ENCODE data around the gene MLLT1. TPM values are rescaled to one million over a fixed set of nuclear protein-coding genes. Genes with fewer than 3 reads are reported as not detected.

Gene MLLT1
- total and polyA plus RNA-seq, 10 donors, result 10.1 to 57.2 (median 25.1) TPM

GRCh38 chr19:6210091-6210490 lies 69.7 kb downstream of the MLLT1 start:
- H3K27ac ChIP-seq, result peak overlapping the region in 7 of 8 donors; percentile 46 to 77 (median 71)
- no peaks in the 10 kb centered on the region for H3K27me3 ChIP-seq (replicated peaks in 1 of 7)
- no peak for DNase-seq
- WGBS, 5 donors, result 83 to 95% (median 92%) methylated on average over 7 of the region's 7 CpGs
- H3K9me3 ChIP-seq, result no peaks in the 10 kb centered on the region
- peaks cover 0 to 47% (median 26%) of the 10 kb centered on the region in 6 donors for H3K36me3 ChIP-seq
- intact Hi-C loops (cut with DNase I; ENCODE audit: low total_unique reads), result loop anchor here (10.0 kb wide), 1 partner anchor 95 kb away; no protein-coding TSS in a partner anchor
- no peak overlapping the region for H3K4me3 ChIP-seq
- TF ChIP-seq POLR2AphosphoS5 (IDR thresholded peaks at IDR 0.05), result no peak
- no peak for TF ChIP-seq POLR2A (IDR thresholded peaks at IDR 0.05)
- TF ChIP-seq CTCF (IDR thresholded peaks at IDR 0.05 in 8 of 11, conservative IDR thresholded peaks at IDR 0.05 in 3 of 11), result no peak
- H3K4me1 ChIP-seq, result peaks cover 0 to 10% (median 0%) of the 10 kb centered on the region in 6 donors

- Histone ChIP-seq H3K36me3 (peaks cover 0 to 43% (median 24%) of the 10 kb centered on the region in 6 donors), H3K27me3 (replicated peaks in 1 of 7) (no peaks in the 10 kb centered on the region), H3K4me3 (no peak overlapping the region), H3K9me3 (no peaks in the 10 kb centered on the region), H3K27ac (peak overlapping the region in 1 of 8 donors; percentile 77), H3K4me1 (peaks cover 0 to 10% (median 0%) of the 10 kb centered on the region in 6 donors)
- TF ChIP-seq POLR2AphosphoS5 (IDR thresholded peaks at IDR 0.05), result no peak
- no peak for TF ChIP-seq CTCF (IDR thresholded peaks at IDR 0.05 in 8 of 11, conservative IDR thresholded peaks at IDR 0.05 in 3 of 11)
- no peak for TF ChIP-seq POLR2A (IDR thresholded peaks at IDR 0.05)
- WGBS, 5 donors, result 58 to 94% (median 70%) methylated on average over 4 of the region's 4 CpGs
- intact Hi-C loops (cut with DNase I; ENCODE audit: low total_unique reads), result loop anchor here (10.0 kb wide), 1 partner anchor 95 kb away; no protein-coding TSS in a partner anchor
- DNase-seq, result no peak
Measured at GRCh38 chr19:6209680-6210079, 70.1 kb downstream of the MLLT1 start.

- no peaks in the 10 kb centered on the region for H3K27me3 ChIP-seq (replicated peaks in 1 of 7)
- H3K36me3 ChIP-seq, result peaks cover 0 to 39% (median 24%) of the 10 kb centered on the region in 6 donors
- WGBS, 5 donors, result 82 to 90% (median 88%) methylated on average over 4 of the region's 4 CpGs
- intact Hi-C loops (cut with DNase I; ENCODE audit: low total_unique reads), result no loop called here
- H3K4me3 ChIP-seq, result no peak overlapping the region
- no peak overlapping the region for H3K27ac ChIP-seq
- H3K9me3 ChIP-seq, result no peaks in the 10 kb centered on the region
- TF ChIP-seq CTCF (IDR thresholded peaks at IDR 0.05 in 8 of 11, conservative IDR thresholded peaks at IDR 0.05 in 3 of 11), result no peak
- no peak for TF ChIP-seq POLR2AphosphoS5 (IDR thresholded peaks at IDR 0.05)
- no peak for TF ChIP-seq POLR2A (IDR thresholded peaks at IDR 0.05)
- DNase-seq, result no peak
- H3K4me1 ChIP-seq, result peaks cover 0 to 10% (median 0%) of the 10 kb centered on the region in 6 donors
Measured at GRCh38 chr19:6209233-6209632, 70.5 kb downstream of the MLLT1 start.

GRCh38 chr19:6204866-6205723 lies 74.7 kb downstream of the MLLT1 start:
- WGBS, 5 donors, result 90 to 92% (median 90%) methylated on average over 16 to 19 of the region's 19 CpGs
- H3K9me3 ChIP-seq, result no peaks in the 10 kb centered on the region
- intact Hi-C loops (cut with DNase I; ENCODE audit: low total_unique reads), result no loop called here
- H3K36me3 ChIP-seq, result no peaks in the 10 kb centered on the region
- H3K27me3 ChIP-seq (replicated peaks in 1 of 7), result no peaks in the 10 kb centered on the region
- peaks cover 0 to 2% (median 1%) of the 10 kb centered on the region in 6 donors for H3K4me1 ChIP-seq
- DNase-seq, result no peak
- no peak overlapping the region for H3K27ac ChIP-seq
- no peak overlapping the region for H3K4me3 ChIP-seq
- TF ChIP-seq POLR2AphosphoS5 (IDR thresholded peaks at IDR 0.05) (peak in 1 of 3 donors; percentile 28), POLR2A (IDR thresholded peaks at IDR 0.05) (no peak)
